Right lobe of liver (tissue), 6 donors: ENCODE data around the gene PPP1R26. TPM values are rescaled to one million over a fixed set of nuclear protein-coding genes. Genes with fewer than 3 reads are reported as not detected.

Experiments
- ATAC-seq, 4 donors: fragments of 200-7000 bp; cut with Tn5 transposase; one replicate each; pipeline ENCODE4 v1.9.1; 2020; ENCODE audit warnings: mild to moderate bottlenecking in 4 of 4, moderate library complexity in 4 of 4
- DNase-seq, 3 donors: peaks; one replicate each; pipeline ENCODE4 v3.0.0-alpha.2; 2020
- H3K27ac ChIP-seq, 3 donors: fragments of 200-600 bp; one replicate each; pipeline ENCODE4 v1.8.0; 2022
- H3K27me3 ChIP-seq, 2 donors: fragments of 200-600 bp; one replicate each; pipeline ENCODE4 v1.8.0; 2022
- H3K36me3 ChIP-seq, 4 donors: fragments of 200-600 bp; sonication (generic) in 1 of 4; one replicate each; pipeline versions ENCODE4 v1.5.1 to v1.8.0; 2017 to 2022; ENCODE audit warnings: control low read depth in 1 of 4
- H3K4me1 ChIP-seq, 4 donors: fragments of 200-600 bp; sonication (generic) in 1 of 4; one replicate each; pipeline versions ENCODE4 v1.5.1 to v1.8.0; 2017 to 2022; ENCODE audit warnings: control low read depth in 1 of 4
- H3K4me3 ChIP-seq, 3 donors: fragments of 200-600 bp; one replicate each; pipeline ENCODE4 v1.8.0; 2022
- H3K9me3 ChIP-seq, 4 donors: fragments of 200-600 bp; sonication (generic) in 1 of 4; one replicate each; pipeline versions ENCODE4 v1.5.1 to v1.8.0; 2017 to 2022; ENCODE audit warnings: control low read depth in 1 of 4
- POLR2A ChIP-seq: fragments of 450-650 bp; IDR thresholded peaks from one replicate; pipeline ENCODE4 v1.6.1; 2017; ENCODE audit warnings: antibody characterized with exemption, mild to moderate bottlenecking
- WGBS: methylation state at CpG from one replicate; pipeline ENCODE4 v1.1.6; 2018; ENCODE audit warnings: low coverage, low lambda C conversion rate; ENCODE audit not compliant: insufficient coverage; ENCODE audit errors: missing lambda C conversion rate; 5-methylcytosine and 5-hydroxymethylcytosine counted together
- intact Hi-C, 2 donors: fragments of 100-400 bp; cut with DNase I; formaldehyde crosslinking; loops; one replicate each; pipeline versions ENCODE4 v1.11.2 to v1.14.1; 2022
- total RNA-seq, 6 experiments: library from RNA; depleted of rRNA in 2 of 6; stranded (reverse); fragments of >200 nt in 2 of 6; fragmentation: NEBNext Ultra II Directional in 3 of 6; extraction: Animal tissue kit (Norgen Biotek cat#: 25700) in 3 of 6; gene quantifications; one replicate each; pipeline versions ENCODE4 v1.1.0 to v1.2.4, GENCODE V29; 2016 to 2023
- TF ChIP-seq, protein P1 (sequence below), 4 donors: fragments of 200-600 bp in 3 of 4; fragments of 450-650 bp in 1 of 4; IDR thresholded peaks; one replicate each; pipeline versions ENCODE4 v1.5.1 to v1.8.0; 2016 to 2022; ENCODE audit warnings: antibody characterized with exemption in 4 of 4, mild to moderate bottlenecking in 2 of 4
- donor health status: DM: no; HTN: yes; CAD: no.
- donor health status: DM: no; HTN: no; CAD: no.
- donor health status: DM: no; HTN: no; CAD: no.
- donor health status: DM: no; HTN: yes; CAD: no.
- donor health status: DM: no; HTN: yes; CAD: no.

The PPP1R26 gene
- total RNA-seq, 6 experiments from 2014 or later = 5.1 to 9.0 (median 7.7) TPM

DNA sequence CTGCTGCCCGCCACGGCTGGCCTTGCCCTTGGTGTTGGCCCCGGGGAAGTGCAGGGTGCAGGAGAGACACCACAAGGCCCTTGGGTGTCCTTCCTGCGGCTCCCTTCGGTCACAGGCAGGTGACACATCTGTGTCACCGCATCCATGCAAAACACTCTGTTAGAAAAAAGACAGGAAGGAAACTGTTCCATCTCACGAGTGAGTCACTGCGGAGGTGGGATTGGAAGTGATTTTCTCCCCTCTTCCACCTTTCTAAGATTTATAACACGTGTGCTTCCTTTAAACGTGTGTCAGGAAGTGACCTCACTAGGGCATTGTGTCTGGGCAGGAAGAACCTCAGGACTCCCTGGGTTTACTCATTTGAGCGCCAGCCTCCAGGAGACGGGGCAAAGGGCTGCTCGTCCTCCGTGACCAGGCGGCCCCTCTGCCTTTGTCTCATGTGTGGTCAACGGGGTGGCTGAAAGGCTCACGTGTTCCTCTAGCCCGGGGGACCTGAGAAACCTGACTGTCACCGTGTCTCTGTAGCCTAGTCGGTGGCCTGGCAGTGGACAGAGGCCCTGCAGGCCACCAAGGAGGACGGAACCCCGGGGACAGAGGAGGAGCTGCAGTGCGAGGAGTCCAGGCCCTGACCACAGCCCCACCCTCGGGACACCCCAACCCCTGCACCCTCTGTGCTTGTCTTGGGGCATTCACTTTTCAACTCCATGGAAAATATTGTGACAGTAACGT is 36.7 kb downstream of the PPP1R26 start:
- H3K4me3 ChIP-seq = no peak overlapping the region
- no peaks in the 10 kb centered on the region for H3K27me3 ChIP-seq
- peak in 2 of 4 donors; percentile 7 to 27 for ATAC-seq
- intact Hi-C loops = no loop called here
- TF ChIP-seq, protein P1, sequence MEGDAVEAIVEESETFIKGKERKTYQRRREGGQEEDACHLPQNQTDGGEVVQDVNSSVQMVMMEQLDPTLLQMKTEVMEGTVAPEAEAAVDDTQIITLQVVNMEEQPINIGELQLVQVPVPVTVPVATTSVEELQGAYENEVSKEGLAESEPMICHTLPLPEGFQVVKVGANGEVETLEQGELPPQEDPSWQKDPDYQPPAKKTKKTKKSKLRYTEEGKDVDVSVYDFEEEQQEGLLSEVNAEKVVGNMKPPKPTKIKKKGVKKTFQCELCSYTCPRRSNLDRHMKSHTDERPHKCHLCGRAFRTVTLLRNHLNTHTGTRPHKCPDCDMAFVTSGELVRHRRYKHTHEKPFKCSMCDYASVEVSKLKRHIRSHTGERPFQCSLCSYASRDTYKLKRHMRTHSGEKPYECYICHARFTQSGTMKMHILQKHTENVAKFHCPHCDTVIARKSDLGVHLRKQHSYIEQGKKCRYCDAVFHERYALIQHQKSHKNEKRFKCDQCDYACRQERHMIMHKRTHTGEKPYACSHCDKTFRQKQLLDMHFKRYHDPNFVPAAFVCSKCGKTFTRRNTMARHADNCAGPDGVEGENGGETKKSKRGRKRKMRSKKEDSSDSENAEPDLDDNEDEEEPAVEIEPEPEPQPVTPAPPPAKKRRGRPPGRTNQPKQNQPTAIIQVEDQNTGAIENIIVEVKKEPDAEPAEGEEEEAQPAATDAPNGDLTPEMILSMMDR (IDR thresholded peaks at IDR 0.05) = no peak
- no peak for TF ChIP-seq POLR2A
- no peaks in the 10 kb centered on the region for H3K36me3 ChIP-seq
- no peaks in the 10 kb centered on the region for H3K9me3 ChIP-seq
- no peak for DNase-seq
- no peaks in the 10 kb centered on the region for H3K4me1 ChIP-seq
- no peak overlapping the region for H3K27ac ChIP-seq
- WGBS = 37% methylated on average over 9 of the region's 25 CpGs

DNA sequence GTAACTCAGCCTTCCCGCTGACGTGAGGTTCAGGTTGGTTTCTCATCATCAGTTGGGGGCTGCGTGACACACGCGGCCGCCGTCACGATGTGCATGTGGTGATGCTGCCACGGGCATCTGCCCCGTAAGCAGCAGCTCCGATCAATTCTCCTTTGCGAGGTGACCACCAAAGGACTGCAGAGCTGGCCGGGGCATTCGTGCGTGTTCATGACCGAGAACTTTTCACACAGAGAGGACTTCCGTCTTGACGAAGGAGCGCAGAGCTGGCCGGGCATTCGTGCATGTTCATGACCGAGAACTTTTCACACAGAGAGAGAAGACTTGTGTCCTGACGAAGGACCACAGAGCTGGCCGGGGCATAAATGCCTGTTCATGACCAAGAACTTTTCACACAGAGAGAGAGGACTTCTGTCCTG is 37.8 kb downstream of the PPP1R26 start:
- H3K4me1 ChIP-seq = no peaks in the 10 kb centered on the region
- no peak overlapping the region for H3K4me3 ChIP-seq
- H3K27me3 ChIP-seq = no peaks in the 10 kb centered on the region
- no peaks in the 10 kb centered on the region for H3K9me3 ChIP-seq
- H3K36me3 ChIP-seq = no peaks in the 10 kb centered on the region
- no peak overlapping the region for H3K27ac ChIP-seq
- TF ChIP-seq POLR2A = no peak
- TF ChIP-seq, protein P1 (IDR thresholded peaks at IDR 0.05) = no peak
- 90% methylated on average over 18 of the region's 24 CpGs for WGBS
- intact Hi-C loops = no loop called here
- DNase-seq (no peak), ATAC-seq (no peak)

- Histone ChIP-seq H3K4me1 (no peaks in the 10 kb centered on the region), H3K9me3 (no peaks in the 10 kb centered on the region), H3K36me3 (no peaks in the 10 kb centered on the region), H3K4me3 (no peak overlapping the region), H3K27ac (no peak overlapping the region), H3K27me3 (no peaks in the 10 kb centered on the region)
- intact Hi-C loops = no loop called here
- ATAC-seq (no peak), DNase-seq (no peak)
- TF ChIP-seq POLR2A = no peak
- TF ChIP-seq, protein P1 (IDR thresholded peaks at IDR 0.05) = no peak
- WGBS = 82% methylated on average over 9 of the region's 10 CpGs
Observed at GRCh38 chr9:135519179-135519971, 39.8 kb downstream of the PPP1R26 start.

- H3K27ac ChIP-seq = no peak within 1 kb of the TSS
- no peaks in the 10 kb centered on the region for H3K27me3 ChIP-seq
- DNase-seq = no peak
- no peak for TF ChIP-seq POLR2A
- TF ChIP-seq, protein P1 (IDR thresholded peaks at IDR 0.05) = no peak
- WGBS = 66% methylated on average over 8 of the region's 18 CpGs
- no peaks in the 10 kb centered on the region for H3K4me1 ChIP-seq
- no peaks in the 10 kb centered on the region for H3K36me3 ChIP-seq
- ATAC-seq = no peak
- H3K4me3 ChIP-seq = no peak within 1 kb of the TSS
- intact Hi-C loops = no loop called here
- H3K9me3 ChIP-seq = no peaks in the 10 kb centered on the region
Observed at GRCh38 chr9:135520916-135521607, 41.5 kb downstream of the PPP1R26 start, which contains the start of gene LCN1. LCN1 (plus strand) TSS chr9:135521440; CDS start chr9:135521498, 58 bp downstream.
